Lung (tissue), 12 donors: Measurements from ENCODE around the gene BMP6. TPM values are rescaled to one million over a fixed set of nuclear protein-coding genes. Genes with fewer than 3 reads are reported as not detected.

Source experiments
- ATAC-seq: fragments of 200-7000 bp; cut with Tn5 transposase; one replicate; pipeline ENCODE4 v1.9.1; 2020; ENCODE audit warnings: moderate number of reproducible peaks; ENCODE audit not compliant: insufficient read depth, low FRiP score
- DNase-seq, 3 donors: peaks; one replicate each; pipeline ENCODE4 v3.0.0-alpha.2; 2013 to 2017
- H3K27ac ChIP-seq, 2 donors: one replicate each; pipeline ENCODE4 v1.5.1; 2013; ENCODE audit warnings: mild to moderate bottlenecking in 2 of 2, moderate library complexity in 2 of 2, control low read depth in 1 of 2, inconsistent platforms in 1 of 2, low read depth in 1 of 2, low read length in 1 of 2
- H3K27me3 ChIP-seq, 3 donors: one replicate each; pipeline ENCODE4 v1.5.1; 2013; ENCODE audit warnings: low read length in 2 of 3; ENCODE audit not compliant: control insufficient read depth in 3 of 3, insufficient read depth in 3 of 3
- H3K36me3 ChIP-seq, 4 donors: one replicate each; pipeline ENCODE4 v1.5.1; 2013; ENCODE audit warnings: low read length in 4 of 4, mild to moderate bottlenecking in 1 of 4, moderate library complexity in 1 of 4; ENCODE audit not compliant: control insufficient read depth in 4 of 4, insufficient read depth in 4 of 4
- H3K4me1 ChIP-seq, 5 donors: one replicate each; pipeline ENCODE4 v1.5.1; 2013; ENCODE audit warnings: low read length in 5 of 5, mild to moderate bottlenecking in 2 of 5, moderate library complexity in 1 of 5; ENCODE audit not compliant: control insufficient read depth in 5 of 5, insufficient read depth in 5 of 5
- H3K4me3 ChIP-seq: one replicate; pipeline ENCODE4 v1.5.1; 2013; ENCODE audit warnings: mild to moderate bottlenecking, control low read depth, moderate library complexity
- H3K9ac ChIP-seq, 2 donors: one replicate each; pipeline ENCODE4 v1.5.1; 2013; ENCODE audit warnings: low read length in 2 of 2, control low read depth in 1 of 2; ENCODE audit not compliant: insufficient read depth in 1 of 2
- H3K9me3 ChIP-seq, 4 donors: one replicate each; pipeline ENCODE4 v1.5.1; 2013; ENCODE audit warnings: low read length in 3 of 4, mild to moderate bottlenecking in 1 of 4, moderate library complexity in 1 of 4; ENCODE audit not compliant: control insufficient read depth in 4 of 4, insufficient read depth in 3 of 4
- CTCF ChIP-seq: IDR thresholded peaks from 2 replicates; pipeline ENCODE4 v1.5.1; 2012; ENCODE audit warnings: mild to moderate bottlenecking; ENCODE audit errors: control extremely low read depth, extremely low read depth
- WGBS, 2 donors: extraction: QIAGEN DNeasy Blood & Tissue Kit; methylation state at CpG; one replicate each; pipeline ENCODE4 v1.1.7; 2013; 5-methylcytosine and 5-hydroxymethylcytosine counted together
- polyA plus RNA-seq, 2 donors: library from polyadenylated mRNA; stranded (reverse); fragments of 200-250 nt; gene quantifications; one replicate each; pipeline ENCODE4 v1.2.1, GENCODE V29; 2013
- total RNA-seq, 2 donors: library from RNA; depleted of rRNA in 1 of 2; stranded (reverse); fragments of >200 nt in 1 of 2; gene quantifications; one replicate each; pipeline ENCODE4 v1.2.1, GENCODE V29; 2014 to 2021
- donor health status: control.
- donor health status: control.
- donor health status: Bipolar disorder and iron deficiency.
- donor health status: healthy.
- donor health status: DM: yes; HTN: yes; CAD: no.

The BMP6 gene
- total and polyA plus RNA-seq, 4 donors = 2.3 to 17.3 (median 10.6) TPM

- TF ChIP-seq CTCF = no peak
- DNase-seq = no peak
- ATAC-seq = no peak
- Histone ChIP-seq H3K36me3 (peaks cover 26 to 40% (median 33%) of the 10 kb centered on the region in 4 donors), H3K9ac (no peak overlapping the region), H3K27me3 (no peaks in the 10 kb centered on the region), H3K4me1 (peaks cover 4 to 23% (median 10%) of the 10 kb centered on the region in 5 donors), H3K4me3 (no peak overlapping the region), H3K9me3 (no peaks in the 10 kb centered on the region), H3K27ac (no peak overlapping the region)
- 85 to 87% methylated on average over 5 of the region's 5 CpGs for WGBS, 2 donors
These were observed 178.9 kb downstream of the BMP6 start for GRCh38 chr6:7904654-7905319.

- 80 to 89% methylated on average over 2 of the region's 2 CpGs for WGBS, 2 donors
- TF ChIP-seq CTCF = no peak
- Histone ChIP-seq H3K9me3 (no peaks in the 10 kb centered on the region), H3K27me3 (no peaks in the 10 kb centered on the region), H3K27ac (no peak overlapping the region), H3K4me3 (no peak overlapping the region), H3K9ac (no peak overlapping the region), H3K4me1 (peaks cover 4 to 17% (median 10%) of the 10 kb centered on the region in 5 donors), H3K36me3 (peaks cover 24 to 40% (median 31%) of the 10 kb centered on the region in 4 donors)
- no peak for DNase-seq
- ATAC-seq = no peak
These were observed 179.5 kb downstream of the BMP6 start for GRCh38 chr6:7905416-7905815.

GRCh38 chr6:7906741-7907140 is 180.8 kb downstream of the BMP6 start:
- no peak for DNase-seq
- Histone ChIP-seq H3K9ac (no peak overlapping the region), H3K36me3 (peaks cover 16 to 30% (median 24%) of the 10 kb centered on the region in 4 donors), H3K4me3 (no peak overlapping the region), H3K27me3 (no peaks in the 10 kb centered on the region), H3K4me1 (peaks cover 2 to 14% (median 10%) of the 10 kb centered on the region in 5 donors), H3K9me3 (no peaks in the 10 kb centered on the region), H3K27ac (no peak overlapping the region)
- no peak for TF ChIP-seq CTCF
- WGBS, 2 donors = 87 to 92% methylated on average over 4 of the region's 4 CpGs
- no peak for ATAC-seq

- H3K27ac ChIP-seq = no peak overlapping the region
- no peaks in the 10 kb centered on the region for H3K9me3 ChIP-seq
- H3K4me1 ChIP-seq = peaks cover 2 to 14% (median 10%) of the 10 kb centered on the region in 5 donors
- 93 to 94% methylated on average over 4 of the region's 4 CpGs for WGBS, 2 donors
- H3K4me3 ChIP-seq = no peak overlapping the region
- DNase-seq (no peak), ATAC-seq (no peak)
- peaks cover 16 to 27% (median 20%) of the 10 kb centered on the region in 4 donors for H3K36me3 ChIP-seq
- no peak for TF ChIP-seq CTCF
- no peak overlapping the region for H3K9ac ChIP-seq
- peaks cover 0 to 1% (median 0%) of the 10 kb centered on the region in 3 donors for H3K27me3 ChIP-seq
These were observed 181.3 kb downstream of the BMP6 start for GRCh38 chr6:7907159-7907558.
